ENCODE measurements around the gene PRKCH. TPM values are rescaled to one million over a fixed set of nuclear protein-coding genes. Genes with fewer than 3 reads are reported as not detected.

PRKCH gene
- polyA plus RNA-seq, 1 donor from 2014 or later: 2.0 TPM

- H3K27ac ChIP-seq (ENCODE audit: low read length): no peak overlapping the region
- H3K27me3 ChIP-seq (ENCODE audit: insufficient read depth, low read depth, low read length): no peaks in the 10 kb centered on the region
- no peaks in the 10 kb centered on the region for H3K79me2 ChIP-seq (replicated peaks; ENCODE audit: insufficient read depth, low read length)
- H3F3A ChIP-seq (ENCODE audit: insufficient read depth, low read length, poor library complexity, severe bottlenecking): no peaks in the 10 kb centered on the region
- H3K9me2 ChIP-seq (ENCODE audit: insufficient read depth, low read length): no peaks in the 10 kb centered on the region
- H3K4me3 ChIP-seq (ENCODE audit: low read length): no peak overlapping the region
- no peaks in the 10 kb centered on the region for H3K36me3 ChIP-seq (ENCODE audit: insufficient read depth, low read length)
- no peak overlapping the region for H3K9ac ChIP-seq (ENCODE audit: low read length)
- H3K4me2 ChIP-seq (ENCODE audit: low read length): no peak overlapping the region
- H2AFZ ChIP-seq (ENCODE audit: low read depth, low read length): no peak overlapping the region
- TF ChIP-seq, protein P1, sequence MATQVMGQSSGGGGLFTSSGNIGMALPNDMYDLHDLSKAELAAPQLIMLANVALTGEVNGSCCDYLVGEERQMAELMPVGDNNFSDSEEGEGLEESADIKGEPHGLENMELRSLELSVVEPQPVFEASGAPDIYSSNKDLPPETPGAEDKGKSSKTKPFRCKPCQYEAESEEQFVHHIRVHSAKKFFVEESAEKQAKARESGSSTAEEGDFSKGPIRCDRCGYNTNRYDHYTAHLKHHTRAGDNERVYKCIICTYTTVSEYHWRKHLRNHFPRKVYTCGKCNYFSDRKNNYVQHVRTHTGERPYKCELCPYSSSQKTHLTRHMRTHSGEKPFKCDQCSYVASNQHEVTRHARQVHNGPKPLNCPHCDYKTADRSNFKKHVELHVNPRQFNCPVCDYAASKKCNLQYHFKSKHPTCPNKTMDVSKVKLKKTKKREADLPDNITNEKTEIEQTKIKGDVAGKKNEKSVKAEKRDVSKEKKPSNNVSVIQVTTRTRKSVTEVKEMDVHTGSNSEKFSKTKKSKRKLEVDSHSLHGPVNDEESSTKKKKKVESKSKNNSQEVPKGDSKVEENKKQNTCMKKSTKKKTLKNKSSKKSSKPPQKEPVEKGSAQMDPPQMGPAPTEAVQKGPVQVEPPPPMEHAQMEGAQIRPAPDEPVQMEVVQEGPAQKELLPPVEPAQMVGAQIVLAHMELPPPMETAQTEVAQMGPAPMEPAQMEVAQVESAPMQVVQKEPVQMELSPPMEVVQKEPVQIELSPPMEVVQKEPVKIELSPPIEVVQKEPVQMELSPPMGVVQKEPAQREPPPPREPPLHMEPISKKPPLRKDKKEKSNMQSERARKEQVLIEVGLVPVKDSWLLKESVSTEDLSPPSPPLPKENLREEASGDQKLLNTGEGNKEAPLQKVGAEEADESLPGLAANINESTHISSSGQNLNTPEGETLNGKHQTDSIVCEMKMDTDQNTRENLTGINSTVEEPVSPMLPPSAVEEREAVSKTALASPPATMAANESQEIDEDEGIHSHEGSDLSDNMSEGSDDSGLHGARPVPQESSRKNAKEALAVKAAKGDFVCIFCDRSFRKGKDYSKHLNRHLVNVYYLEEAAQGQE (IDR thresholded peaks at IDR 0.05; ENCODE audit: borderline replicate concordance): no peak
- TF ChIP-seq POLR2AphosphoS5 (IDR thresholded peaks at IDR 0.05): no peak
- no peak for TF ChIP-seq SMC3 (conservative IDR thresholded peaks at IDR 0.05; ENCODE audit: poor library complexity)
- no peaks in the 10 kb centered on the region for H3K9me3 ChIP-seq (ENCODE audit: low read length)
- no peaks in the 10 kb centered on the region for H4K20me1 ChIP-seq (ENCODE audit: insufficient read depth)
Measured at GRCh38 chr14:61467296-61467695, 145.9 kb downstream of the PRKCH start.

- no peaks in the 10 kb centered on the region for H3K36me3 ChIP-seq (ENCODE audit: insufficient read depth, low read length)
- H3K9me3 ChIP-seq (ENCODE audit: low read length): no peaks in the 10 kb centered on the region
- no peak overlapping the region for H3K4me2 ChIP-seq (ENCODE audit: low read length)
- H3K27me3 ChIP-seq (ENCODE audit: insufficient read depth, low read depth, low read length): no peaks in the 10 kb centered on the region
- H3K9ac ChIP-seq (ENCODE audit: low read length): no peak overlapping the region
- no peak overlapping the region for H3K27ac ChIP-seq (ENCODE audit: low read length)
- no peaks in the 10 kb centered on the region for H3F3A ChIP-seq (ENCODE audit: insufficient read depth, low read length, poor library complexity, severe bottlenecking)
- no peaks in the 10 kb centered on the region for H4K20me1 ChIP-seq (ENCODE audit: insufficient read depth)
- no peak overlapping the region for H3K4me3 ChIP-seq (ENCODE audit: low read length)
- H3K79me2 ChIP-seq (replicated peaks; ENCODE audit: insufficient read depth, low read length): no peaks in the 10 kb centered on the region
- TF ChIP-seq, protein P2, sequence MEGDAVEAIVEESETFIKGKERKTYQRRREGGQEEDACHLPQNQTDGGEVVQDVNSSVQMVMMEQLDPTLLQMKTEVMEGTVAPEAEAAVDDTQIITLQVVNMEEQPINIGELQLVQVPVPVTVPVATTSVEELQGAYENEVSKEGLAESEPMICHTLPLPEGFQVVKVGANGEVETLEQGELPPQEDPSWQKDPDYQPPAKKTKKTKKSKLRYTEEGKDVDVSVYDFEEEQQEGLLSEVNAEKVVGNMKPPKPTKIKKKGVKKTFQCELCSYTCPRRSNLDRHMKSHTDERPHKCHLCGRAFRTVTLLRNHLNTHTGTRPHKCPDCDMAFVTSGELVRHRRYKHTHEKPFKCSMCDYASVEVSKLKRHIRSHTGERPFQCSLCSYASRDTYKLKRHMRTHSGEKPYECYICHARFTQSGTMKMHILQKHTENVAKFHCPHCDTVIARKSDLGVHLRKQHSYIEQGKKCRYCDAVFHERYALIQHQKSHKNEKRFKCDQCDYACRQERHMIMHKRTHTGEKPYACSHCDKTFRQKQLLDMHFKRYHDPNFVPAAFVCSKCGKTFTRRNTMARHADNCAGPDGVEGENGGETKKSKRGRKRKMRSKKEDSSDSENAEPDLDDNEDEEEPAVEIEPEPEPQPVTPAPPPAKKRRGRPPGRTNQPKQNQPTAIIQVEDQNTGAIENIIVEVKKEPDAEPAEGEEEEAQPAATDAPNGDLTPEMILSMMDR (IDR thresholded peaks at IDR 0.05; ENCODE audit: poor library complexity, severe bottlenecking): no peak
- TF ChIP-seq, protein P1 (IDR thresholded peaks at IDR 0.05; ENCODE audit: borderline replicate concordance): no peak
- TF ChIP-seq EP300 (conservative IDR thresholded peaks at IDR 0.05; ENCODE audit: poor library complexity, severe bottlenecking) (no peak), TAF1 (IDR thresholded peaks at IDR 0.05; ENCODE audit: low read depth) (no peak), RAD21 (conservative IDR thresholded peaks at IDR 0.05) (no peak), EZH2 (IDR thresholded peaks at IDR 0.05; ENCODE audit: borderline replicate concordance, insufficient read depth, low read length, poor library complexity, severe bottlenecking) (no peak), SMC3 (conservative IDR thresholded peaks at IDR 0.05; ENCODE audit: poor library complexity) (no peak), POLR2AphosphoS5 (IDR thresholded peaks at IDR 0.05) (no peak), MXI1 (conservative IDR thresholded peaks at IDR 0.05; ENCODE audit: poor library complexity, severe bottlenecking) (no peak)
- no peak overlapping the region for H2AFZ ChIP-seq (ENCODE audit: low read depth, low read length)
- H3K9me2 ChIP-seq (ENCODE audit: insufficient read depth, low read length): no peaks in the 10 kb centered on the region
Measured at GRCh38 chr14:61468063-61468825, 146.9 kb downstream of the PRKCH start.
